HS-27A (cell line): Measurements from ENCODE around the gene CES3.
"Not testable (repeated sequence)": the region's sequence is repeated elsewhere in the genome, so short reads cannot be mapped to it uniquely, and the experiment has no call there.

Source experiments
- DNase-seq: peaks from one replicate; pipeline ENCODE4 v3.0.0-alpha.2; 2012; ENCODE audit warnings: low read depth, missing footprints

CES3 gene

DNA sequence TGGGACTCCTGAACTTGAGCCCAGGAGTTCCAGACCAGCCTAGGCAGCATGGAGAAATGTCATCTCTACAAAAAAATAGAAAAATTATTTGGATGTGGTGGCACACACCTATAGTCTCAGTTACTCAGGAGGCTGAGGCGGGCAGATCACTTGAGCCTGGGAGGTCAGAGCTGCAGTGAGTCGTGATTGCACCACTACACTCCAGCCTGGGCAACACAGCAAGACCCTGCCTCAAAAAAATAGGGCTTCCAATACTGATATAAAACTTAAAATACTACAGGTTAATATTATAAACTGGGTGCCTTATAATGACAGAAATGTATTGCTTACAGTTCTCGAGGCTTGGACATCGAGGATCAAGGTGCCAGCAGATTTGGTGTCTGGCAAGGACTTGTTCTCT, 15.1 kb upstream of the CES3 start:
- DNase-seq, result no peak

DNA sequence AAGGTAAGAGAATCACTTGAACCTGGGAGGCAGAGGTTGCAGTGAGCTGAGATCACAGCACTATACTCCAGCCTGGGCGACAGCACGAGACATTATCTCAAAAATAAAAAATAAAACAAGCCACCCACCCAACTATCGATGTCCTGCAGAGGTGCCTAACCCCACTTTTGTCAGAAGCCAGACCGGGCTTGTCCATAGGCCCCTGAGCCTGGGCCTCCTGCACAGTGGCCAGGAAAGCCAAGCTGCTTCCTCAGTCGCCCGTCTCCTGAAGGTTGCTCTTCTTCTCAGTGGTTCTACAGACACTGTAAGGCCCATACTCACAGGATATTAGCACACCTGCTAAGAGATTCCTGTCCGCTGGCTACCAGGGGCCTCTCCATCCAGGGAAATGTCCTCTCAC, 14.5 kb upstream of the CES3 start:
- no peak for DNase-seq

DNA sequence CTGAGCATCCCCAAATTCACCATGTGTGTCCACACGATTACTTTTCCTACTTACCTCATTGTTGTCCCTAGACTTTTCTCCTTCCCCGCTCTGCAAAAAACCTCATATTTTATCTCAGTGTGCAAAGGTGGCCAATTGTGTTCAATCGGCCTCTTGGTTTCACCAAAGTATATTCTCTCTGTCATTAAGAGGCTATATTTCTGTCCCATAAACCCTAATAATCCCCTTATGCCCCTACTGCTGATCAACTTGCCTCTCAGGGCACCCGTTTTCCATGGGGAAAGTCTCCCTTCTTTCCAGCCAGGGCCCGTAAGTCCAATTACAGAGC, 14.1 kb upstream of the CES3 start:
- DNase-seq, result no peak

DNA sequence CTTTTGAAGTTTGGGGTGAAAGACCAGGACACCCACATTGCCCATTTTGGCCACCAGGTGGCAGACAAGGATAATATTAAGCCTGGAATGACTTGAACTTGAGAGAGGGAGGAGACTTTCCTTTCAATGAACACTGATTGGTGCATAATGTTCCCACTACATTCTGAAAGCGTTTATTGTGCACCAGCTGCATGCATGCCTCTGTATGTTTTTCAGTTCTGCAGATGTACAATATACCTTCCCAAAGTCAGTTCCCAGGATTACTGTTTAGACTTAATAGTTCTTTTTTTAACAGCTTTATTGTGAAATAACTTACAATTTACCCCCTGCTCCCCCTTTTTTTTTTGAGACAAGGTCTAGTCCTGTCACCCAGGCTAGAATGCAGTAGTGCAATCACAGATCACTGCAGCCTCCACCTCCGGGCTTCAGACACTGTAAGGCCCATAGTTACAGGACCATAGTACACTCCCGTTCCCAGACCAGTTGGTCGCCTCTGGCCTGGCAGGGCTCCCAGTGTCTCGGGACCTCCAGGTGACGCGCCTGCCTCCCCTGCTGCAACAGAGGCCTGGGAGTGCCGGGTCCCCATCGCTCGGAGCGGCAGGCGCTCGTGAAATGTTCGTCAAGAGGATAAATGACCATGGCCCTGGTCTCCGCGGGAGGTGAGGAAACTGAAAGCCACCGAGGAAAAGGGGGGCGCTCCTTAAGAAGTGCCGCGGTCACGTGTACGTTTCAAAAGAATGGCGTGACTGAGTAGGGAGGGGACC, 13.6 kb upstream of the CES3 start:
- DNase-seq, result no peak

DNA sequence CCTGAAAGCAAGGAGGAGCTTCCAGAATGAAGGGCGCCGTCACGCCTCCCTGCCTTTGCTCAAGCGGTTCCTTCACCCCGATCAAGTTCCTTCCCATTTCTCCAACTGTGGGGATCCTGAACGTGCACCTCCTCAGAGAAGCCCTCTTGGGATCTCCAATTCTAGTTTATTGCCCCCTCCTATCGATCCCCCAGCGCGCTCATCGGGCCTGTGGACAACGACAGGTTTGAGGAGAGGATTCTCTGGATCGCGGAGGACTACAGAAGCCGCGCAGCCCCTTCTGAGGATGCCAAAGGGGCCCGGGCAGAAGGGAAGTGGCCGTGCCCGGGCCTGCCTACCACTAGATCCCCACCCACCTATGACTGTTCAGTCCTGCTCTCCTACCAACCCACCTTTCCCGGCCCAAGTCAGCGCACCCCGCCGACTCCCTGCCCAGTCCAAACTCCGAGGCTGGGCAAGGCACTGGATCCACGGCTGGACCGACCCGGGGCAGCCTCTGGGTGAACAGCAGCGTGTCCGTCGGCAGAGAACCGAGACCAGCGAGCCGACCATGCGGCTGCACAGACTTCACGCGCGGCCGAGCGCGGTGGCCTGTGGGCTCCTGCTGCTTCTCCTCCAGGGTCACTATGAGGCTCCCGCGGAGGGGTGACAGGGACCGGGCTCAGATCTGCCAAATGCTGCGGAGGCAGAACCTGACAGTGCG, 12.8 kb upstream of the CES3 start:
- no peak for DNase-seq

DNA sequence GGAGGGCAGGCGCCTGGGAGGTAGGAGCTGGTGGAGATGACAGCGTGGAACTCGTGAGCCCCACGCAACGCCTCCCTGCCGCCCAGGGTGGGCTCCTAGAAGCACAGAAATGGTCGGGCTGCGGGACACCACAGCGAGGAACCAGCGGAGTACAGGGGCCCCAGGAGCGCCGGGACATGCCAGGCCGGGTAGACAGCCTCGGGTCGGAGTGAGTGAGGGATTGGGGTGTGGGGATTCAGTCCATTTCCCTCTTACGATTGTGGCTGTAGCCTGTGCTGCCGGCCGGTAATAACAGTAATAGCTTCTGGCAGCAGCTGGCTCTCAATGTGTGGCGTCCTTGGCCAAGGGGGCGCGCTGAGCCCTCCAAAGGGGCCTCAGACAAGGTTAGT, 12.2 kb upstream of the CES3 start:
- DNase-seq, result no peak

DNA sequence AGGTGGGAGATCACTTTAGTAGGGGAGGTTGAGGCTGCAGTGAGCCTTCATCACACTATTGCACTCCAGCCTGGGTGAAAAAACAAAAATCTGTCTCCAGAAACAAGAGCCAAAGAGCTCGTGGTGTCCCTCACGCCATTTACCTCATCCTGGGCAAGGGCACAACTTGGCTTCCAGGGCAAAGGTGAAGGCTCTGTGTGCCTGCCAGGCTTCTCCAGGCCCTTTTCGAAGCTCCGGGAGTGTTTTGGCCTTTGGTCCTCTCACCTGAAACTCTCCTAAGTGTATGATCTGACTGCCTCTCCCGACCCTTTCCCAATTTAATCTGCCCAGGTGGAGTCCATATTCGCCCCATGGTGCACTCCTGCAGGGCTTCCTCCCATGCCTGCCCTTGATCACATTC, 11.6 kb upstream of the CES3 start:
- DNase-seq, result no peak

DNA sequence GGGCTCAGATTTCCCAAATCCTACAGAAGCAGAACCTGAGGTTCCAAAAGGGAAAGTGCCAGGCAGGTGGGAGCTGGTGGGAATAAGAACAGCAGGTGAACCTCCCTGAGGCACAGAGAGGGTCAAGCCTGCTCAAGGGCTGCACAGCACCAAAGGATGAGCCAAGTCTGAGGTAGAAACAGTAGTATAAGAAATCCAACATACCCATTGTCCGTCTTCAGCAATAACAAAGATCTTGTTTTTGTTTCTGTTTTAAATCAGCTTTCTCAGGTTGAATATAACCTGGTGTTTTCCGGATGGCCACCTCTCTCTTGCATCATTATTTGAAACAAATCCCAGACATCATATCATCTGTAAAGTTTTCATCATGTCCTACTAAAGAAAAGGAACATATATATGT, 10.6 kb upstream of the CES3 start:
- no peak for DNase-seq

DNA sequence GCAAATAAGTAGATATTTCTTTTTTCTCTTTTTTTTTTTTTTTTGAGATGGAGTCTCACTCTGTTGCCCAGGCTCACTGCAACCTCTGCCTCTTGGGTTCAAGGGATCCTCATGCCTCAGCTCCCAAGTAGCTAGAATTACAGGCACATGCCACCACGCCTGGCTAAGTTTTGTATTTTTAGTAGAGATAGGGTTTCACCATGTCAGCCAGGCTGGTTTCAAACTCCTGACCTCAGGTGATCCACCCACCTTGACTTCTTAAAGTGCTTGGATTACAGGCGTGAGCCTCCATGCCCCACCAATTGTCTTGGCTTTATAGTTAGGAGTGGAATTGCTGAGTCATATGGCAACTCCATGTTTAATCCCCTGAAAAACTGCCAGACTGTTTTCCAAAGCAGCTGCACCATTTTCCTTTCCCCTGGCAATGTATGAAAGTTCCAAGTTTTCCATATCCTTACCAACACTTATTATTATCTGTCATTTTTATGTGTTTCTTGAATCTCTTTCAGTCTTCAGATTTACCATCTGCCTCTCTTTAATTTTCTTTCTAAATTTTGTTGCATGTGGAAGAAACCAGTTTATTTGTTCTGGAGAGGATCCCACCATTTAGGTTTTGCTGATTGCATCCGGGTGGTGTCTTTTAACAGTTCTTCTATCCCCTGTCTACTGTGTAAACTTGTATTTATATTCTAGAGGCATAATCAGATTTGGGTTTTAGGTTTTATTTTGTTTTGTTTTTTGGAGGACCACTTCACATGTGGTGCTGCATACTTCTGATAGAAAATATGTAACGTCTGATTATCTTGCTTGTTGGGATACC, 9.9 kb upstream of the CES3 start:
- no peak for DNase-seq

DNA sequence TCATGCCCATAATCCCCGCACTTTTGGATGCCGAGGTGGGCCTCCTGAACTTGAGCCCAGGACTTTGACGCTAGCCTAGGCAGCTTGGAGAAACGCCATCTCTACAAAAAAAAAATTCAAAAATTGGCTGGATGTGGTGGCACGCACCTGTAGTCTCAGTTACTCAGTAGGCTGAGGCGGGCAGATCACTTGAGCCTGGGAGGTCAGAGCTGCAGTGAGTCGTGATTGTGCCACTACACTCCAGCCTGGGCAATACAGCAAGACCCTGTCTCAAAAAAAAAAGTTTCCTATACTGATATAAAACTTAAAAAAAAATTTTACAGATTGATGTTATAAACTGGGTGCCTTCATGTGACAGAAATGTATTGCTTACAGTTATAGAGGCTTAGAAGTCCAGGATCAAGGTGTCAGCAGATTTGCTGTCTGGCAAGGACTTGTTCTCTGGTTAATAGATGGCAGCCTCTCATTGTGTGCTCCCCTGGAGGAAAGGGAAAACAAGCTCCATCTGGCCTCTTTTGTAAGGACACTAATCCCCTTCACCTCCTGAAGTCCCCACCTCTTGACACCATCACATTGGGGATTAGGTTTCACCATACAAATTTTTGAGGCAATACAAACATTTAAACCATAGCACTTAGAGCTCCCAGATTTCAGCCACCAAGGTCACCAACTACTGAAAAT, 8.5 kb upstream of the CES3 start:
- no peak for DNase-seq

DNA sequence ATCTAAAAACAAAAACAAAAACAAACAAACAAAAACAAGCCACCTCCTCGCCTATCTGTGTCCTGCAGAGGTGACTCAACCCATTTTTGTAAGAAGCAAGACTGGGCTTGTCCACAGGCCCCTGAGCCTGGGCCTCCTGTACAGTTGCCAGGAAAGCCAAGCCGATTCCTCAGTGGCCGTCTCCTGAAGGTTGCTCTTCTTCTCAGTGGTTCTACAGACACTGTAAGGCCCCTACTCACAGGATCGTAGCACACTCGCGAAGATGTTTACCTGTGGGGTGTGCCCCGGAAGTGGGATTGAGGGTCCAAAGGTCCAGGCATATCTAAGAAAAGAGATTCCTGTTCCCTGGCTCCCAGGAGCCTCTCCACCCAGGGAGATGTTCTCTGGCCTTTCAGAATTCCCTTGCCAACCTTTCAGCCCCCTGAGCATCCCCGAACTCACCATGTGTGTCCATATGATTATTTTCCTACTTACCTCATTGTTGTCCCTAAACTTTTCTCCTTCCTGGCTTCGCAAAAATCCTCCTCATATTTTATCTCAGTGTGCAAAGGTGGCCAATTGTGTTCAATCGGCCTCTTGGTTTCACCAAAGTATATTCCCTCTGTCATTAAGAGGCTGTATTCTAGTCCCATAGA, 7.5 kb upstream of the CES3 start:
- no peak for DNase-seq

DNA sequence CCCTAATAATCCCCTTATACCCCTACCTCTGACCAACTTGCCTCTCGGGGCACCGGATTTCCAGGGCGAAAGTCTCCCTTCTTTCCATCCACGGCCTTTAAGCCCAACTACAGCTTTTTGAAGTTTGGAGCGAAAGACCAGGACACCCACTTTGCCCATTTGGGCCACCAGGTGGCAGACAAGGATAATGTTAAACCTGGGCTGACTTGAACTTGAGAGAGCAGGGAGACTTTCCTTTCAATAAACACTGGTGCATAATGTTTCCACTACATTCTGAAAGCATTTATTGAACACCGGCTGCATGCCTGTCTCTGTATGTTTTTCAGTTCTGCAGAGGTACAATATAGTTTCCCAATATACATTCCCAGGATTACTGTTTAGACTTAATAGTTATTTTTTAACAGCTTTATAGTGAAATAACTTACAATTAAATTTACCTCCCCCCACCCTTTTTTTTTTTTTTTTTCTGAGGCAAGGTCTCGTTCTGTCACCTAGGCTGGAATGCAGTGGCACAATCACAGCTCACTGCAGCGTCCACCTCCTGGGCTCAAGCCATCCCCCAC, 6.9 kb upstream of the CES3 start:
- DNase-seq, result peak; percentile 51

DNA sequence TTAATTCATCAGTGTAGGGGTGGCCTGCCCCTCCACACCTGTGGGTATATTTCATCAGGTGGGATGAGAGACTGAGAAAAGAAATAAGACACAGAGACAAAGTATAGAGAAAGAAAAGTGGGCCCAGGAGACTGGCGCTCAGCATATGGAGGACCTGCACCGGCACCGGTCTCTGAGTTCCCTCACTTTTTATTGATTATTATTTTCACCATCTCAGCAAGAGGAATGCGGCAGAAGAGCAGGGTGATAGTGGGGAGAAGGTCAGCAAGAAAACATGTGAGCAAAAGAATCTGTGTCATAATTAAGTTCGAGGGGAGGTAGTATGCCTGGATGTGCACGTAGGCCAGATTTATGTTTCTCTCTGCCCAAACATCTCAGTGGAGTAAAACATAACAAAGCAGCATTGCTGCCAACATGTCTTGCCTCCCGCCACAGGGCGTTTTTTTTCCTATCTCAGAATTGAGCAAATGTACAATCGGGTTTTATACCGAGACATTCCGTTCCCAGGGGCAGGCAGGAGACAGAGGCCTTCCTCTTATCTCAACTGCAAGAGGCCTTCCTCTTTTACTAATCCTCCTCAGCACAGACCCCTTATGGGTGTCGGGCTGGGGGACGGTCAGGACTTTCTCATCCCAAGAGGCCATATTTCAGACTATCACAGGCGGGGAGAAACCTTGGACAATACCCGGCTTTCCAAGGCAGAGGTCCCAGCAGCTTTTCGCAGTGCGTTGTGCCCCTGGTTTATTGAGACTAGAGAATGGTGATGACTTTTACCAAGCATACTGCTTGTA, 5.5 kb upstream of the CES3 start:
- not testable (repeated sequence) for DNase-seq

DNA sequence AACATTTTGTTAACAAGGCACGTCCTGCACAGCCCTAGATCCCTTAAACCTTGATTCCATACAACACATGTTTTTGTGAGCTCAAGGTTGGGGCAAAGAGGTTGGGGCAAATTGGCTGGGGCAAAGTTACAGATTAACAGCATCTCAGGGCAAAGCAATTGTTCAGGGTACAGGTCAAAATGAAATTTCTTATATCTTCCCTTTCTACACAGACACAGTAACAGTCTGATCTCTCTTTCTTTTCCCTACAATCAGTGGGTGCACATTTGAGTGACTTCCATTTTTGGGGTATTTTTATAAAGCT, 5.0 kb upstream of the CES3 start:
- not testable (repeated sequence) for DNase-seq

DNA sequence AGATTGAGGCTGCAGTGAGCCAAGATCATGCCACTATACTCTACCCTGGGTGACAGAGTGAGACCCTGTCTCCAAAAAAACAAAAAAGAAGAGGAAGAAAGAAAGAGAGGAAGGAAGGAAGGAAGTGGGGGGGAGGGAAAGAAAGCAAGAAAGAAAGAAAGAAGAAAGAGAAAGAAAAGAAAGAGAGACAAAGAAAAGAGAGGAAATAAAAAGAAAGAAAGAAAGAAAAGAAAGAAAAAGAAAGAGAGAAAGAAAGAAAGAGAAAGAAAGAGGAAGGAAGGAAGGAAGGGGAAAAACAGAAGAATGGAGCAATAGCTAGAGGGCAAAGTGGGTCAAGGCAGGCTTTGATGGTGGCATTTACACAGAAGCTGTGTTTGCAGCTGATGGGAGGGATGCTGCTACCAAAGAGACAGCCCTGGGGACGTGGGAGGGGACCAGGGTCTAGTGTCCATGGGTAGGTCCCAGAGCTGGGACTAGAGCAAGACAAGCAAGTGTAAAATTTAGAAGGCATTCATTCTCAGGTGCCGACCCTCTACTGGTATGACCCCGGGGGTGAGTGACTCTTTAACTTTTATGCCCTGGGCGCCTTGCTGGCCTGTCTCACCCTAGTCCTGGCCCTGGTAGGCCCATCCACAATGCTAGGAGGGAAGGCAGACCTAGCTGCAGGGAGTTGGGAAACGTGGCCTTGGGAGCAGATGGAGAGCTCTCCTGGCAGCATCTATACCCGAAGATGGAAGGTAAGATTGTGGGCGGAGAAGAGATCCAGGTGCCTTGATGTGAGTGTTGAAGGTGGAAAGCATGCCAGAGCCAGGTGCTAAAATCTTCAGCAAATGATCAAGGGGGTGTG, 2.0 kb upstream of the CES3 start:
- DNase-seq, result no peak

DNA sequence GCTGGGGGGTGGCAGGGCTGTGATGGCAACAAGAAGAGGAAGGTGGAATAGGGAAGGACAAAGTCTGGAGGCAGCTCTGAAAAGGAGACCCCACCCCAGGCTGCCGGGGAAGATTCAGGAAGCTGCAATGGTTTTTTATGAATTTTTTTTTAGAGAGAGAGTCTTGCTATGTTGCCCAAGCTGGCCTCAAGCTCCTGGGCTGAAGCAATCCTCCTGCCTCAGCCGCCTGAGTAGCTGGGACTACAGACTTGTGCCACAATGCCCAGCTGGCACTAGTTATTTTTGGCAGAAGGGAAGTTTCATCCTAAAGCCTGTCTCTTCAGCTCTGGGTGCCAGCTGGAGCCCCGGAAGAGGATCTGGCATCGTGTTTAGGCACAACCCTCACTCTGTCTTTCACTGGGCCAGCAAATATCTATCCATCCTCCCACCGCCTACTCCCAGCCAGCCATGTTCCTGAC, 1.3 kb upstream of the CES3 start:
- no peak for DNase-seq

DNA sequence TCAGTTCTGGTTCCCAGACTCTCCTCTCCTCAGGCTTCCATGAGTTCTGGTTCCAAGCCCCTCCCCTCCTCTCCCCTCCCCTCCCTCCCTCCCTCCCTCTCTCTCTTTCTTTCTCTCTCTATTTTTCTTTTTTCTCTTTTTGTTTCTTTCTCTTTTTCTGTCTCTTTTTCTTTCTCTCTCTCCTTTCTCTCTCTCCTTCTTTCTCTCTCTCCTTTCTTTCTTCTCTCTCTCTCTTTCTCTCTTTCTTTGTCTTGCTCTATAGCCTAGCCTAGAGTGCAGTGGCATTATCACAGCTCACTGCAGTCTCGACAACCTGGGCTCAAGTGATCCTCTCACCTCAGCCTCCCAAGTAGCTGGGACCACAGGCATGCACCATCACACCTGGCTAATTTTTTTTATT, 796 bp upstream of the CES3 start:
- no peak for DNase-seq

DNA sequence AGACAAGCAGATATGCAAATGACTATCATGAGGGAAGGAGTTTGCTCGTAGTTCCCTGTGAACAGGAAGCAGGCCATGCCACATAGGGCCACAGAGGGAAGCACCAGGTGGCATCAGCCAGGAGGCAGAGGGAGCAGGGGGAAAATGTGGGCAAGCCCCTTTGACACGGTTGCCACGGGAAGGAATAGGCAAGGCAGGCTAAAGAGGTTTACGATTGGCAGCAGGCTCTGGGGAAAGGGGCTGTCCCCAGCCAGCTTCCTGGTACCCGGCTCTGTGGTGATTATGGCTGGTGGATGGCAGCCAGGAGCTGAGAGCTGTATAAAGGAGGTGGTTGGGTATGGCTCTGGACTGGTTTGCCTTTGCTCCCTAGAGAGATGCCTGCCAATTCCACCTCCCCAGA, 848 bp downstream of the CES3 start:
- DNase-seq, result no peak

DNA sequence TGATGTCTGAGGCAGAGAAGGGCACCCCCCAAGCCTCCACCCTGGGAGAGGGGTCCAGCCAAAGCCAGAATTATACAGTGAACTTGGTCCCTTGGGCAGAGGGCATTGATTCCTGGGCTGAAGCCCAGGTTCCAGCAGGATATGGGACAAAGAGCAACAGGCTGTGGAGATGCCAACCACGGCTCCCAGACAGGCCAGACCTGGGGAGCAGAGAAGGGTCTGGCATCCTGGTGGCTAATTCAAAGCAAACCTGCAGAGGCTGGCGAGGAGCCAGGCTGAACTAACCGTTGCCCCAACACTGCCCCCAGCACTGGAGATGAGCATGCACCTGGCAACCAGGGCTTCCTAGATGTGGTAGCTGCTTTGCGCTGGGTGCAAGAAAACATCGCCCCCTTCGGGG, 3.0 kb downstream of the CES3 start:
- DNase-seq, result no peak

DNA sequence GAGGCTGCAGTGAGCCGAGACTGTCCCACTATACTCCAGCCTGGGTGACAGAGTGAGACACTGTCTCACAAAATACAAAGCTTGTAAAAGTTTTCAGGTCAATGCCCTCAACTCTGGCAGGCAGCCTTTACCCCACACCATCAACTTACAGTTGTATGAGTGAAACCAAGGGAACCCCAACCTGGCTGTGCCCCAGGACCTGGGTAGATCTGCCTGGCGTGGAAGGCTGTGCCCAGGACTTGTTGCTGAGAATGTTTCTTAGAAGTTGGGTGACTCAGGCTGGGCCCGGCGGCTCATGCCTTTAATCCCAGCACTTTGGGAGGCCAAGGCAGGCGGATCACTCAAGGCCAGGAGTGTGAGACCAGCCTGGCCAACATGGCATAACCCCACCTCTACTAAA, 7.8 kb downstream of the CES3 start:
- no peak for DNase-seq
